ENCODE measurements around the gene KIF21A.

- no peak for TF ChIP-seq EZH2 (IDR thresholded peaks at IDR 0.05; ENCODE audit: borderline replicate concordance, low read depth, low read length, poor library complexity, severe bottlenecking)
- peak; percentile 39 for TF ChIP-seq CTCF (conservative IDR thresholded peaks at IDR 0.05; ENCODE audit: low read depth, low read length)
These were observed 67.6 kb downstream of the KIF21A start for GRCh38 chr12:39375206-39375808.
